ENCODE measurements around the gene ZNF396.

The ZNF396 gene

GRCh38 chr18:35379421-35379820 lies 2.3 kb upstream of the ZNF396 start:
- DNase-seq = no peak

GRCh38 chr18:35378574-35378896 lies 1.4 kb upstream of the ZNF396 start:
- no peak for DNase-seq

- DNase-seq = no peak
These were observed 887 bp upstream of the ZNF396 start for GRCh38 chr18:35377875-35378573.

- peak; percentile 47 for DNase-seq
These were observed 770 bp downstream of the ZNF396 start for GRCh38 chr18:35376393-35376741.

GRCh38 chr18:35374708-35375107 lies 2.4 kb downstream of the ZNF396 start:
- no peak for DNase-seq

GRCh38 chr18:35371412-35372195 lies 5.5 kb downstream of the ZNF396 start:
- DNase-seq = no peak

GRCh38 chr18:35369126-35369525 lies 8.0 kb downstream of the ZNF396 start:
- DNase-seq = no peak

- DNase-seq = no peak
These were observed 8.5 kb downstream of the ZNF396 start for GRCh38 chr18:35368595-35368994.

GRCh38 chr18:35362531-35362930 lies 14.6 kb downstream of the ZNF396 start:
- DNase-seq = no peak

- DNase-seq = no peak
These were observed 15.4 kb downstream of the ZNF396 start for GRCh38 chr18:35361570-35362321.

GRCh38 chr18:35355140-35355618 lies 22.0 kb downstream of the ZNF396 start:
- DNase-seq = peak; percentile 92

- DNase-seq = no peak
These were observed 24.4 kb downstream of the ZNF396 start for GRCh38 chr18:35352778-35353177.

- no peak for DNase-seq
These were observed 24.9 kb downstream of the ZNF396 start for GRCh38 chr18:35352283-35352682.

- DNase-seq = peak; percentile 75
These were observed 29.1 kb downstream of the ZNF396 start for GRCh38 chr18:35348001-35348400.

- no peak for DNase-seq
These were observed 31.2 kb downstream of the ZNF396 start for GRCh38 chr18:35345950-35346349.

- peak; percentile 93 for DNase-seq
These were observed 31.6 kb downstream of the ZNF396 start for GRCh38 chr18:35345460-35345921.

- DNase-seq = peak; percentile 90
These were observed 32.2 kb downstream of the ZNF396 start for GRCh38 chr18:35344736-35345459.

- DNase-seq = peak; percentile 97
These were observed 33.0 kb downstream of the ZNF396 start, which contains the start of gene ZNF24 for GRCh38 chr18:35343936-35344735. Gene ZNF24 (minus strand): TSS chr18:35344420. CDS start chr18:35340650, 3,770 bp downstream.

- DNase-seq = no peak
These were observed 33.6 kb downstream of the ZNF396 start for GRCh38 chr18:35343488-35343935.

GRCh38 chr18:35337286-35337685 lies 39.9 kb downstream of the ZNF396 start:
- DNase-seq = no peak

GRCh38 chr18:35335866-35336265 lies 41.3 kb downstream of the ZNF396 start:
- no peak for DNase-seq

- DNase-seq = no peak
These were observed 42.3 kb downstream of the ZNF396 start for GRCh38 chr18:35334821-35335220.
